ENCODE results near the gene YEATS2. TPM values are rescaled to one million over a fixed set of nuclear protein-coding genes. Genes with fewer than 3 reads are reported as not detected.

Gene YEATS2
- total RNA-seq, 1 donor from 2014 or later = 23.8 TPM

- H3K4me1 ChIP-seq = peaks cover 5% of the 10 kb centered on the region
- H3K9me3 ChIP-seq = no peaks in the 10 kb centered on the region
- H3K27ac ChIP-seq = no peak overlapping the region
- TF ChIP-seq POLR2A (IDR thresholded peaks at IDR 0.05) (no peak), POLR2AphosphoS5 (IDR thresholded peaks at IDR 0.05; ENCODE audit: insufficient read depth in 1 of 2, low read depth in 1 of 2) (no peak), CTCF (IDR thresholded peaks at IDR 0.05) (no peak)
- peaks cover 0 to 58% of the 10 kb centered on the region in 2 donors for H3K36me3 ChIP-seq
- H3K4me3 ChIP-seq = no peak overlapping the region
- intact Hi-C loops (cut with DNase I) = no loop called here
- no peaks in the 10 kb centered on the region for H3K27me3 ChIP-seq
- DNase-seq (ENCODE audit: extremely low spot score in 2 of 2) = no peak
Measured at GRCh38 chr3:183808355-183808754, 110.8 kb downstream of the YEATS2 start.

GRCh38 chr3:183809270-183809669, 111.7 kb downstream of the YEATS2 start:
- intact Hi-C loops (cut with DNase I) = no loop called here
- H3K9me3 ChIP-seq = no peaks in the 10 kb centered on the region
- peaks cover 0 to 53% of the 10 kb centered on the region in 2 donors for H3K36me3 ChIP-seq
- no peak overlapping the region for H3K4me3 ChIP-seq
- TF ChIP-seq CTCF (IDR thresholded peaks at IDR 0.05) = no peak
- no peak for TF ChIP-seq POLR2A (IDR thresholded peaks at IDR 0.05)
- TF ChIP-seq POLR2AphosphoS5 (IDR thresholded peaks at IDR 0.05; ENCODE audit: insufficient read depth in 1 of 2, low read depth in 1 of 2) = no peak
- H3K27me3 ChIP-seq = no peaks in the 10 kb centered on the region
- DNase-seq (ENCODE audit: extremely low spot score in 2 of 2) = no peak
- H3K4me1 ChIP-seq = peaks cover 5% of the 10 kb centered on the region
- no peak overlapping the region for H3K27ac ChIP-seq

- Histone ChIP-seq H3K36me3 (peaks cover 0 to 50% of the 10 kb centered on the region in 2 donors), H3K9me3 (no peaks in the 10 kb centered on the region), H3K4me3 (no peak overlapping the region), H3K27ac (no peak overlapping the region), H3K27me3 (no peaks in the 10 kb centered on the region), H3K4me1 (peaks cover 5% of the 10 kb centered on the region)
- intact Hi-C loops (cut with DNase I) = no loop called here
- no peak for TF ChIP-seq POLR2AphosphoS5 (IDR thresholded peaks at IDR 0.05; ENCODE audit: insufficient read depth in 1 of 2, low read depth in 1 of 2)
- DNase-seq (ENCODE audit: extremely low spot score in 2 of 2) = no peak
Measured at GRCh38 chr3:183810643-183811594, 113.3 kb downstream of the YEATS2 start.

- H3K27me3 ChIP-seq = no peaks in the 10 kb centered on the region
- no peak overlapping the region for H3K4me3 ChIP-seq
- H3K36me3 ChIP-seq = peaks cover 0 to 50% of the 10 kb centered on the region in 2 donors
- H3K9me3 ChIP-seq = no peaks in the 10 kb centered on the region
- TF ChIP-seq CTCF (IDR thresholded peaks at IDR 0.05) (no peak), POLR2AphosphoS5 (IDR thresholded peaks at IDR 0.05; ENCODE audit: insufficient read depth in 1 of 2, low read depth in 1 of 2) (no peak), POLR2A (IDR thresholded peaks at IDR 0.05) (no peak)
- H3K27ac ChIP-seq = no peak overlapping the region
- H3K4me1 ChIP-seq = peaks cover 5% of the 10 kb centered on the region
- intact Hi-C loops (cut with DNase I) = no loop called here
- no peak for DNase-seq (ENCODE audit: extremely low spot score in 2 of 2)
Measured at GRCh38 chr3:183811638-183812037, 114.0 kb downstream of the YEATS2 start.

GRCh38 chr3:183812761-183813445, 115.3 kb downstream of the YEATS2 start:
- no peak overlapping the region for H3K27ac ChIP-seq
- no peaks in the 10 kb centered on the region for H3K27me3 ChIP-seq
- no peak for DNase-seq (ENCODE audit: extremely low spot score in 2 of 2)
- intact Hi-C loops (cut with DNase I) = no loop called here
- peaks cover 5% of the 10 kb centered on the region for H3K4me1 ChIP-seq
- TF ChIP-seq POLR2A (IDR thresholded peaks at IDR 0.05) = no peak
- TF ChIP-seq POLR2AphosphoS5 (IDR thresholded peaks at IDR 0.05; ENCODE audit: insufficient read depth in 1 of 2, low read depth in 1 of 2) = peak in 1 of 2 donors; percentile 23
- no peak overlapping the region for H3K4me3 ChIP-seq
- peaks cover 0 to 38% of the 10 kb centered on the region in 2 donors for H3K36me3 ChIP-seq
- no peaks in the 10 kb centered on the region for H3K9me3 ChIP-seq
